HG03354 (cell line): ENCODE measurements around the gene RUNX1.
A peak's percentile ranks its signal among the peaks of the same experiment; 100 is the strongest.

ENCODE experiments used
- ATAC-seq: cut with Tn5 transposase; IDR thresholded peaks from one replicate; pipeline ENCODE4 v1.9.1; 2021; ENCODE audit warnings: mild to moderate bottlenecking; ENCODE audit not compliant: unreplicated experiment, poor library complexity, severe bottlenecking

The RUNX1 gene

GRCh38 chr21:35048706-35049617 is at the start of gene RUNX1:
Gene RUNX1 (minus strand): TSS chr21:35049302.
- peak; percentile 68 for ATAC-seq

GRCh38 chr21:35097525-35097924 is 48.4 kb upstream of the RUNX1 start:
- ATAC-seq, result no peak

GRCh38 chr21:35096959-35097358 is 47.9 kb upstream of the RUNX1 start:
- ATAC-seq, result no peak

- ATAC-seq, result no peak
Measured at GRCh38 chr21:35095859-35096291, 46.8 kb upstream of the RUNX1 start.

- ATAC-seq, result no peak
Measured at GRCh38 chr21:35093514-35093913, 44.4 kb upstream of the RUNX1 start.

- ATAC-seq, result no peak
Measured at GRCh38 chr21:35091496-35091895, 42.4 kb upstream of the RUNX1 start.

GRCh38 chr21:35090403-35090802 is 41.3 kb upstream of the RUNX1 start:
- ATAC-seq, result no peak

- ATAC-seq, result no peak
Measured at GRCh38 chr21:35088319-35088771, 39.2 kb upstream of the RUNX1 start.

GRCh38 chr21:35086357-35086756 is 37.3 kb upstream of the RUNX1 start:
- ATAC-seq, result no peak

GRCh38 chr21:35084869-35085268 is 35.8 kb upstream of the RUNX1 start:
- no peak for ATAC-seq

- no peak for ATAC-seq
Measured at GRCh38 chr21:35083246-35083645, 34.1 kb upstream of the RUNX1 start.

GRCh38 chr21:35081861-35082260 is 32.8 kb upstream of the RUNX1 start:
- no peak for ATAC-seq

GRCh38 chr21:35079181-35079580 is 30.1 kb upstream of the RUNX1 start:
- ATAC-seq, result no peak

GRCh38 chr21:35077975-35078374 is 28.9 kb upstream of the RUNX1 start:
- no peak for ATAC-seq

GRCh38 chr21:35077466-35077865 is 28.4 kb upstream of the RUNX1 start:
- ATAC-seq, result no peak

- ATAC-seq, result no peak
Measured at GRCh38 chr21:35075546-35075945, 26.4 kb upstream of the RUNX1 start.

GRCh38 chr21:35072960-35073359 is 23.9 kb upstream of the RUNX1 start:
- no peak for ATAC-seq

- no peak for ATAC-seq
Measured at GRCh38 chr21:35072557-35072956, 23.5 kb upstream of the RUNX1 start.

- no peak for ATAC-seq
Measured at GRCh38 chr21:35071347-35071746, 22.2 kb upstream of the RUNX1 start.

GRCh38 chr21:35070436-35070835 is 21.3 kb upstream of the RUNX1 start:
- no peak for ATAC-seq

GRCh38 chr21:35066824-35067223 is 17.7 kb upstream of the RUNX1 start:
- ATAC-seq, result no peak
